NK-92 (cell line): ENCODE data around the gene WNK1.
"Not testable (repeated sequence)": the region's sequence is repeated elsewhere in the genome, so short reads cannot be mapped to it uniquely, and the experiment has no call there.

Experiments used
- DNase-seq: peaks from one replicate; lab custom pipeline; 2025; ENCODE audit not compliant: unreplicated experiment; lab: John Stamatoyannopoulos, UW

Gene WNK1

DNA sequence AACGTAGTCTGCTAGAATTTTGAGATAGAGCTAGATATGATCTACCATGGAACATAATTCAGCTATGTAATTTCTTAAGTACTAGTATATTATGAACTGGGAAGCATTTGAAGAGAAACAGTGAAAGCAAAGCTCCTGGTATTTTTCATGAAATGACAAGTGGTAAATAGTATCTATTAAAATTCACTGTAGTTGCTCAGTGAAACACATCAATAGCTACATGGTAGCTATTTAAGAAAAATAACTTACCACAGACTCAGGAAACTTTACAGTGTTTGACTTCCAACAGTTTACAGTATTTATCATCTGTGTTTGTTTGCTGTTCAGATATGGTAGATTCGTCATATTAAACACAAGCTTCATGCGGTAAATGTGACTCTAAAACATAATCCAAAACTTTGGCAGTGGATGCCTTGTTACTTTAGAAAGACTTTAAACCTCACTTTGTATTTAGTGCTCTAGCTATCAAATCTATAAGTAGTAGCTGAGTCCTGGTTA lies 25.2 kb downstream of the WNK1 start:
- no peak for DNase-seq

GRCh38 chr12:778615-779014 lies 26.2 kb downstream of the WNK1 start:
- DNase-seq = no peak

- DNase-seq = no peak
Observed at GRCh38 chr12:779745-780734, 27.7 kb downstream of the WNK1 start.

DNA sequence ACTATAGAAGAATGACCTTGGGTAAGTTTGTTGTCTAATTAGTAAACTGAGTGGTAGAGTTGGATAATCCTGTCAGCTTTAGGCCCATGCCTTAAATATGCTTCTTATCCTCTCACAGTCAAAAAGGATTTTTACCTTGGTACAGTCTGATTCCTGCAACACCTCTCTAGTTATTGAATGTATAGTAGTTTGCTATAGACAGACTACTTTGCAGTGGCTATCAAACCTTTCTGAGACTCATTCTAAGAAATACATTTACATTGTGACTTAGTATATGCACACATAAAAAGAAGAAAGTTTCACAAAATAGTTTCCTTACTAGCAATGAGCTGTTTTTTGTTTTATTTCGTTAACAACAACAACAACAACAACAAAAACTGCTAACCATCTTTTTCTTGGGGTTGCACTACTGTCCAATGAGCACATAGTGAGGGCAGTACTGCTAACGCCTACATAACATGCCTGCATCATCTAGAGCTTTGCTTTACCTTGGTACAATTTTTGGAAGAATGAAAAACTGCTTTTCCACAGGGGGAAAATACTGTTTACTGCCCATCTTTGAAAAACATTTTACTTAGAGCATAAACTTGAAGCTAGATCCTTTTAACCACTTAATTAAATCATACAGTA lies 28.5 kb downstream of the WNK1 start:
- DNase-seq = no peak

DNA sequence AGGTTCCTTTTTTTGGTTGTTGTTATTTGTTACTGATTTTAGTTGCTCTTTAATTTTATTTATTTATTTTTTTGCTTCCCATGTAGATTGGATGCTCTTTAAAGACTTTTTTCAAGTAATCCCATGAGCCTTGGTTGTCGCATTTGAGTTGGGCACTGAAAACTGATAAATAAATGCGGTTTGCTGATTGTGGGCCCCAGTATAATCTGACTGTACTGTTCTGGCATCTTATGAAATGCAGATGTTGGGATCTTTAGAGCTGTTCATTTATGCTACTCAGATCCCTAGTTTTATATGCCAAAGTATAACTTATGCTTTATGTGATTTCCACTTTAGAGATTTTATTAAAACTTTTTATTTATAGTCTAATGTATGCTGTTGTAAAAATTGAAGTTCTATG lies 33.3 kb downstream of the WNK1 start:
- DNase-seq = no peak

DNA sequence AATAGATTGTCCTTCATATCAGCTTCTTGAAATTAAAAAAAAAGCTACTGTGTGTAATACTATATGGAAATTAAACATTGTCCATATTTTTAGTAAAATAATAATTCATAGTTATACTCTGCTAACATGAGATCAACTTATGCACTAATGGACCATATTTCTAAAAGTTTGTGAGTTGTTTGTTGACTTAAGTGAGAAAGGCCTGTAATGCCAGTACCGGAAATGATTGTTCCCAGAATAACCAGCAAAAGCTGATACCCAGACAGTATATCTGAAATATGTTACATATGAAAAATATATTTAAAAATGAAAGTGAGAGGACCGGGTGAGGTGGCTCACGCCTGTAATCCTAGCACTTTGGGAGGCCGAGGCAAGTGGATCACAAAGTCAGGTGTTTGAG lies 35.9 kb downstream of the WNK1 start:
- no peak for DNase-seq

- not testable (repeated sequence) for DNase-seq
Observed at GRCh38 chr12:788762-789161, 36.4 kb downstream of the WNK1 start.

GRCh38 chr12:789852-790563 lies 37.6 kb downstream of the WNK1 start:
- DNase-seq = no peak

DNA sequence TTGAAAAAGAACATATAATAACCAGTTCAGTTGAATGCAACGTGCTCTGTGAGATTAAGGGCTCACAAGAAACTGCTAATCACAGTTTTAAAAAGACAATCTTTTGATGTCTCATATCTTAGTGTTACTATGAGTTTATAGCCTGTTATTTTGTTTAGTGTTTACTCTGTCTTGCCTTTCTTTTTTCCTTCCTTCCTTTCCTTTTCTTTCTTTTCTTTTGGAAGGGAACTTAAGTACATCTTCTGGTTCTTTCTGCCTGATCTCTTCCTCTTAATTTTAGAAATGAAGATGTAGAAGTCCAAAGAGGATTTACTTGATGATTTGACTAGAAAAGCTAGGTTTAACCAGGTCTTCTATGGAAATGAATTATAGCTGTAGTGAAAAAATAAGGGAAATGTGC lies 38.2 kb downstream of the WNK1 start:
- no peak for DNase-seq

- DNase-seq = no peak
Observed at GRCh38 chr12:793037-793436, 40.7 kb downstream of the WNK1 start.

- no peak for DNase-seq
Observed at GRCh38 chr12:793711-794110, 41.3 kb downstream of the WNK1 start.

- DNase-seq = no peak
Observed at GRCh38 chr12:795305-795704, 42.9 kb downstream of the WNK1 start.

- DNase-seq = no peak
Observed at GRCh38 chr12:800401-800800, 48.0 kb downstream of the WNK1 start.

DNA sequence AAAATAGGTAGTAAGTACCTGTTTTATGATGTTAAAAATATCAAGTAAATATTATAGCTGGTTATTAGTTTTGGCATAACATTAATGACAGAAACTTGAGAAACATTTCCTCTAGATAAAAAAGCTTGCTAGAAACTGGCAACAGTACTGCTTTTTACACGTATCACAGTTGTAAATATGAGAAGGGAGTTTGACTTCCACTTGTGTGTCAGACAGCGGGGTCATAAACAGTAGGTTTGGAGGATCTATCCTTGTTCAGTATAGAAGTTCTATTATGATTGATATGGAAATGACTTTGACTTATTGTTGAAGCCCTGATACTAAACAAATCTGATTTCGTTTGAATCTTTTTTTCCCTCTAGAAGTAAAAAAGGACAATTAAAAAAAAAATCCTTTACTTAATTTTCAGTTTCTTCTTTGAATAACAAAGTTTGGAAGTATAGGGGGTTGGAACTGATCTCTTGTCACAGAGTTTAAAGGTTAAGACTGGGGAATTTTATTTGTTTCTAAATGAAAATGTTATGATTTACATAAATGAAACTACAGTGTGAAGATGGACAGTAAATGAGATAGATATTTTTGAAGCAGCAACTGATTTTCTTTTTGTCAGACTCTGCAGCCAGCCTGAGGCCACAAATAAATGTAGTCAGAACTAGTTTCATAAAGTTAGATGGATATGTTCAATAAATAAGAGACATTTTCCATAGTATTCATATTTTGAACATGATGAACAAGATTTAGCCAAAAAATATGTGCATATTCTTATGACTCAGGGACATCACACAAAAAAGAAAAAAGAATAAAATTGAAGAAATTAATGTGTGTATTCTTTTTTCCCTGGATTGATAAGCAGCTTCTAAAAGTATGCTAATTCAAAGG lies 50.1 kb downstream of the WNK1 start:
- no peak for DNase-seq

- DNase-seq = no peak
Observed at GRCh38 chr12:805022-805632, 52.7 kb downstream of the WNK1 start.

DNA sequence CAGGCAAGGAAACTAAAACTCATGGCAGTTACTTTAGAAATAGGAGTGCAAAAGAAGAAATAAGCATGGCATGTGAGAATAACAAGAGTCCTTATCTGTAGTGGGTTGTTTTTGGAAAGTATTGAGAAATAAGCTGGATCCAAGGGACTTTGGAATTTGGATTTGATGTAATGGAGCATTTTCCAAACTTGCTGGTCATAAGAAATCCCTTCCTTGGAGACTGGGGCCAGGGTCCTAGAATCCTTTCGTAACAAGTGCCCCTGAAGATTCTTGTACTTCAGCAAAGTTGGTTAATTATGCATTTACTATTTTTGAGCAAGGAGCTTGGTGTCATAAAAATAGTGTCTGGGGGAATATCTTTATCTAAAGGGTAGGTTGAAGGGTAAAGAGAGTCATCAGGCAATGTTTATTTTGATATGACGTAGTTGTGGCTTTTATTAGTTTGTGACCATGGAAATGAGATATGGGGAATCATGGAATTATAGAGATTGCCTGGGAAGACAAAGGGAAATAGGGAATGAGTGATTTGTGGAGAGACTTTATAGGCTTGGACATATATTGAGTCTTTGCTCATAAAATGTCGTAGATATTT lies 53.9 kb downstream of the WNK1 start:
- DNase-seq = no peak

DNA sequence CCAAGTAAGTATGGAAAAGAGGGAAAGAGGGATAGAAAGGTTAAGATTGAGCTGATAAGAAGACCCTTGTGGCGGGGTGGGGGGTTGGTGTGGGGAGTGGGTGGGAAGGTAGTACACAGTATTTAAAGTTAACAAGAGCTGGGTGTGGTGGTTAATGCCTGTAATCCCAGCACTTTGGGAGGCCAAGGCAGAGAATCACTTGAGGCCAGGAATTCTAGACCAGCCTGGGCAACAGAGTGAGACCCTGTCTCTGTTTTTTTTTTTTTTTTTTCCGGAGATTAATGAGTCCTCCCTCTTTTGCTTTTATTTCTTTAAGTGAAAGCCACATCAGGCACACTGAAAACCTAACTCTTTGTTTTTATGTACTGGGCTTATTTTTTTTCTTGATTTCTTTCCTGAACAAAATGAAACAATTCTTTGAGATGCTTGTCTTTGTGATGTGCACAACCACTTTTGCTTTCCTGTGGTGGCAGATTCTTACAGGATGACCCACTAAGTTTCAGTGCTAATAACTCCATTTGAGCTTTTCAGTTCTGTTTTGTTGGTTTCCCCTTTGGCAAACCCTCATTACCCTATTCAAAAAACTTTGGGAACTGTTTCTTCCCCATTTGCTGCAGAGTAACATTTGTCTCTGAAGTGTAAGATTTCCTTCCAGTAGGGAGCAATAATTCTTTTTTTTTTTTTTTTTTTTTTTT lies 54.8 kb downstream of the WNK1 start:
- no peak for DNase-seq

DNA sequence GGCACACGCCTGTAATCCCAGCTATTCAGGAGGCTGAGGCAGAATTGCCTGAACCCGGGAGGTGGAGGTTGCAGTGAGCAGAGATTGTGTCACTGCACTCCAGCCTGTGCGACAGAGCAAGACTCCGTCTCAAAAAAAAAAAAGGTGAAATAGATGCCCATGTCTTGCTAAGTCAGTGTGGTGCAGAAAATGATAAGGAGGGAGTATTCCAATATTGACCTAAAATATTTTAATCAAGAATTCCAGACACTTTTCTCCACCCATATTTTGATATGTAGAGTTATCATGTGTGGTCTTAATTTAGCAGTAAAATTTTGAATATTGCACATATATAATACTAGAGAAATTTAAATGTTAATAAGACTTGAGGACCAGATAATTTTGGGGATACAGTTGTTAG lies 57.7 kb downstream of the WNK1 start:
- no peak for DNase-seq
